Hindlimb muscle (tissue), 1 donor: ENCODE measurements around the gene SLC12A7. TPM values are rescaled to one million over a fixed set of nuclear protein-coding genes. Genes with fewer than 3 reads are reported as not detected.
"Not testable (repeated sequence)": the region's sequence is repeated elsewhere in the genome, so short reads cannot be mapped to it uniquely, and the experiment has no call there.

Experiments used
- DNase-seq: peaks from one replicate; pipeline ENCODE4 v3.0.0-alpha.2; 2013
- polyA plus RNA-seq: library from polyadenylated mRNA; unstranded; fragments of 120-200 nt; gene quantifications from one replicate; pipeline ENCODE4 v1.2.1, GENCODE V29; 2013; ENCODE audit not compliant: insufficient read length

Gene SLC12A7
- polyA plus RNA-seq, 1 donor, result 10.2 TPM

GRCh38 chr5:1033178-1033577, 78.7 kb downstream of the SLC12A7 start:
- DNase-seq, result no peak

- no peak for DNase-seq
These were observed 79.3 kb downstream of the SLC12A7 start for GRCh38 chr5:1032551-1033027.

- no peak for DNase-seq
These were observed 79.9 kb downstream of the SLC12A7 start for GRCh38 chr5:1032011-1032410.

GRCh38 chr5:1031306-1031959, 80.4 kb downstream of the SLC12A7 start:
- DNase-seq, result no peak

GRCh38 chr5:1030801-1031271, 81.0 kb downstream of the SLC12A7 start:
- DNase-seq, result no peak

- DNase-seq, result no peak
These were observed 81.8 kb downstream of the SLC12A7 start for GRCh38 chr5:1029945-1030625.

- no peak for DNase-seq
These were observed 82.5 kb downstream of the SLC12A7 start for GRCh38 chr5:1029282-1029944.

GRCh38 chr5:1028481-1029281, 83.2 kb downstream of the SLC12A7 start:
- DNase-seq, result no peak

GRCh38 chr5:1027631-1028441, 84.0 kb downstream of the SLC12A7 start:
- DNase-seq, result no peak

- no peak for DNase-seq
These were observed 84.9 kb downstream of the SLC12A7 start for GRCh38 chr5:1026700-1027621.

- DNase-seq, result not testable (repeated sequence)
These were observed 89.9 kb downstream of the SLC12A7 start for GRCh38 chr5:1021969-1022336.

- peak; percentile 83 for DNase-seq
These were observed 90.5 kb downstream of the SLC12A7 start for GRCh38 chr5:1021136-1021968.

GRCh38 chr5:1020452-1020961, 91.4 kb downstream of the SLC12A7 start:
- DNase-seq, result no peak

- no peak for DNase-seq
These were observed 92.6 kb downstream of the SLC12A7 start for GRCh38 chr5:1019001-1019905.

- no peak for DNase-seq
These were observed 93.3 kb downstream of the SLC12A7 start for GRCh38 chr5:1018596-1018995.

GRCh38 chr5:1017691-1018455, 94.0 kb downstream of the SLC12A7 start:
- no peak for DNase-seq

- no peak for DNase-seq
These were observed 94.8 kb downstream of the SLC12A7 start for GRCh38 chr5:1017056-1017455.

GRCh38 chr5:1016476-1016875, 95.4 kb downstream of the SLC12A7 start:
- DNase-seq, result no peak
